ENCODE measurements around the gene TEP1.
A peak's percentile ranks its signal among the peaks of the same experiment; 100 is the strongest.

Gene TEP1

DNA sequence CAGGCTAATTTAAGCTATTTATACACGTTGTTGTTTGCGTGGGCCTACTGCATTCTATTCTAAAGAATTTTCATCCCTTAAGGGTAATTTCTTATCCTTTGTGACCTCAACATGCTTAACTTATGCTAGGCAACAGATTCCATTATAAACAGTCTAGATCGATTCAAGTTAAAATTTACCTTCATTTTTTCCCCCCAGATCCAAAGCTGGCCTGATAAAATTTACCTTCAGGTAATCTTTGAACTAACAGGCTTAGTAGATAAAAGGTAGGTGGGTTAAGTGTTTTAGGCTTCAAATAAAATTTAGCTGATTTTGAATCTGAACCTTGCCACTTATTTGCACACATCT, 79.8 kb downstream of the TEP1 start:
- no peak for DNase-seq

DNA sequence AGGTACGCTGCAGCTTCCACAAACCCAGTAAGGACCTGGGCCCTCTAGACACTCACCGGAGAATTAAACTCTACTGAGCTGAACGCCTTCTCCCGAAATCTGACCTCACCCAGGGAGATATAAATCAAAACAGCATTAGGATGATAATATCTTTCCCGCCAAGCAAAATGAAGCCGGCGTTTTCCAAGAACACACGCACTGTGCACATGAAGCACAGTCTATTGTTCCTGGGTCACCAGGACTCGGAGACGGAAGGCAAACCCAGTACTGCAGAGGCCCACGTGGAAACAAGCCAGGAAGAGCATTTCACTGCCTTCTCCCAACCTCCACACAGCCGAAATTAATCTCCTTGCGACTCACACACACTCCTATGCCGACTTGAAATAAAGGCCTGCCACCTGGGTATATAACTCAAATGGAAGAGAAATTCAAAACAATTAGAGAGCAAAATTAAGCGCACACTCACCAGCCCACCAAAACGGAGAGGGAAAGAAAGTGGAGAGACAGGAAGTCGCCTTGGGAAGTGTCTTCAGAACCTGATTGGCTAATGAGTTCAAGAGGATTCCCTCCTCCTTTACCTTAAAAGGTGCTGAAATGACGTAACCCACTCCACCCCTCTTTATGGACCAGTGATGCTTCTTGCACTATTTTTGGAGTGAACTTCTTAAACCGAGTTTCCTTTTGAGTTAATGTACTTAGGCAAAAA, 80.4 kb downstream of the TEP1 start, which contains the start of gene CCNB1IP1:
TSS of gene CCNB1IP1 (minus strand) at position 492 of the 706 bp plus-strand sequence. CDS start 16,756 bp downstream, outside the sequence.
- peak; percentile 90 for DNase-seq

DNA sequence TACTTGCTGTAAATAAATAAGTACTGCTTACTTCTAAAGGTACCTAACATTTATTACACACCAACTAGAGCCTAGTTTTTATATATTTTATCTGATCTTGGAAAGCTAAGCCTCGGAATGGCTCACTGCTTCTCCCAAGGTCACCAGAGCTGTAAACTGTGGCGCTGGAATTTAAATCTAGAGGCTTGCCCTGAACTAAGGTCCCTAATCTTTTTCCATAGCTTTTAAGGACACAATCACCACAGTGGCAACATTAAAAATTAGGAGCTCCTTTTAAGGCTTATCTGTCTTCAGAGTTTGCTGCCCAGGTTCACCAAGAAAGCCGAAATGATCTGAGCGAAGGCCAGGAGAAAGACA, 80.9 kb downstream of the TEP1 start:
- DNase-seq: no peak

DNA sequence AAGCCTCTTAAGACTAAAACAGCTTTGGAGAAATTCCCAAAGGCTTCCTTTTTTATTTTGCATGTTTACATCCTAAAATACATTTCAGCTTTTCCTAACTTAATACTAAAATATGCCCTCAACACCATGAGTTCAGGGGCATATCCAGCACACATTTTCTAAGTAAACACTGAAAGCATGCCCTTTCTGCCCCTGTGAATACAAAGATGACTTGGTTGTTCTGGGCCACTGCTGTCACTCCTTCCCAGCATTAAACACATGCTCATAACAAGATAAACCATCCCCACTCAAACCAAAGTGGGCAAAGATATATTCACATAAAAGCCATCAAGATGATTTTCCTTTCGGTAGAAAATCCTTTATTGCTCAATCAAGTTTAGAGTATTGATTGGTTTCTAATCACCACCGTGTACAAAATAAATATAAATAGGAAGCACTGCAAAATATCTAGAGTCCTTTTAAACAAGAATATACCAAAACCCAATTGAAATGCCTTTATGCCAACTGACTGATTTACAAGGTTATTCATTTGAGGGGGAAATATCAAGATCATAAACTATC, 82.2 kb downstream of the TEP1 start:
- no peak for DNase-seq

DNA sequence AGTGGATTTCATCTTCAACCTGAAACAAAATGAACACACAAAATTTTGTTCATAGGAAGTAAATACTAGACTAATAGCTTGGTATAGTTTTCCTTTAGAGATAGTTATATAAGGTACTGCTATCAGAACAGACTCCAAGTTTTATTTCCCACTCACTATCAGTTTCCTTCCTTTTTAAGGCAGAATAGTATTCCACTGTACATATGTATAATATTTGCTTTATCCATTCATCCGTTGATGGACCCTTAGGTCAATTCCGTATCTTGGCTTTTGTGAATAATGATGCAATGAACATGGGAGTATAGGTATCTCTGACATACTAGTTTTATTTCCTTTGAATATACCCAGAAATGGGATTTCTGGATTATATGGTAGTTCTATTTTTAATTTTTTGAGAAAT, 83.9 kb downstream of the TEP1 start:
- DNase-seq: no peak

DNA sequence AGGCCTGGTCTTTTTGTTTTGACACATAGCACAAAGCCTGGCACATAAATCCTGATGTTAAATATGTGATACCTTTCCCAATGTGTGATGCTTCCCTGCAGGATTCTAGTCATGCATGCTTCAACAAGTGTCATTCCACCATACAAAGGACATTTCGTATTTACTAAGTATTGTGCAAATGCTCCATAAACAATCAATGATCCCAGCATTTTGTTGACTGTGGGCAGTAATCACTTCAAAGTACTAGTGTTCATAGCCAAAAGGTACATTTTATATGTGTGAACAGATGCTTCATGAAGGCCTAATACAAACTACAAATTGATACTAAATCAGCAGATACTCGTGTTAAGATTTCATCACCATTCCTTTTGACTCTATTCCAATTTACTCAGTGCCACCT, 84.6 kb downstream of the TEP1 start:
- no peak for DNase-seq

DNA sequence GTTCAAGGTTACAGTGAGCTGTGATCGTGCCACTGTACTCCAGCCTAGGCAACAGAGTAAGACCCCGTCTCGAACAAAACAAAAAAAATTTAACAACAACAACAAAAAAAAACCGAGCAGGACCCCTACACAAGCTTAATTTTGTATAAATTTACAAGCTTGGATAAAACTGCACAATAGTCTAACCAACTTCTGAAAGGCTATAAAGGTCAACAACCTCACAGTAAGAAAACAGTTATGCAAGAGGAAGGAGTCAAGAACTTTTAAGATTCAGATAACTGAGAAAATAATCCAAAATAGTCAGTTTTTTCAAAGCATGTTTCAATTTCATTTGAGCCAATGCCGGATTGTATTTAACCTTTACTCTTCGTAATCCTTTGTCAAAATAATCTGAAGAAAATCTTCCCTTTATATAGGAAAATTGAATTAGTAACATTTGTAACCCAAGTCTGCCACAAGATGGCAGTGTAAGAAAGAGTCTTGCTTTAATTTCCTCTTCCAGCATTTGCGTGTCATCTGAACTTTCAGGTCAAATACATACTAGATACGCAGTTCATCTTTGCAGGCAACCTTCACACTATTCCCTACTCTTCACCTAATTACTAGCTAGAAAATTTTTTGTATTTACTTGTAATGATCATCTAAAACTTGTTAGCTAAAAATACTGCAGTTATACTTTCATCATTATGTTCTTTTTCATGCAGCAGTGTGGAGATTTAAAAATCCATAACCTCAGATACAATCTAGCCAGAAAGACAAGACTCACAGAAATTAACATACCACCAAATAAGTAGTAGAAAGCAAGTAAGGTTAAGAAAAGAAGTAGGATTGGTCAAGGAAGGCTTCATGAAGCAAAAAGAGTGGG, 86.1 kb downstream of the TEP1 start:
- peak; percentile 68 for DNase-seq

DNA sequence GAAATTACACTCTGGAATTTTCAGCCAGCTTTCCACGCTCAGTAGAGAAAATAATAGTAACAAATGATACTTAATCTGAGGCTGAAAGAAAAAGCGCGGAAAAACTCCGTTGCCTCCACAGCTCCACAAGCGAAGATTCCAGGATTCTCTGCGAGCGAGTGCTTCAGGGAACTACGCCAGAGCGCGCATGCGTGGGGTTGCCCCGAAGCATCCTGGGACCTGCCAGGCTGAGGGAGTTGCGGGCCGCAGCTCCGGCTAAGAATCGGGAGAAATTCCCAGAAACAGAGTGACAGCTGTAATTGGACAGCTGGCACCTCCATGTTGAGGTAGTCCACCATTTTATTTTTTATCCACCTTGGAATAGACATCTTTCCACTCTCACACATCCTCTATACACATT, 95.6 kb downstream of the TEP1 start:
- no peak for DNase-seq
